ENCODE results near the gene PHACTR1.
"Not testable (repeated sequence)": the region's sequence is repeated elsewhere in the genome, so short reads cannot be mapped to it uniquely, and the experiment has no call there.

Gene PHACTR1

DNA sequence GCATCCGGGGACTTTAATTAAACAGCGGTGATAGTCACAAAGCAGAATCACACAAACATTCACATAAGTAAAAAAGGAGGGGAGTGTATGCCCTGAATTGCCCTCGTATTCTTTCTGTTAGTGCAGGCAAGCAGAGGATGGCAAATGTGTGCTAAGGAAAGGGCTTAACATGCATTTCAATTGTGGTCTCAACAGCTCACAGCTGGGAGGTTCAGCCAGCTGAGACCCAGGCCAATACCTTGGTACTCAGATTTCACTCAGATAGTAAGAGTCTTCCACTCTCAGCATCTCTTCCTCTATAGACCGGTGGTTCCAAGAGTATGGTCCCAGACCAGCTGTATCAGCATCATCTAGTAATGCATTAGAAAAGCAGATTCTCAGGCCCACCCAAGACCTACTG lies 215.1 kb downstream of the PHACTR1 start:
- TF ChIP-seq, protein P1, sequence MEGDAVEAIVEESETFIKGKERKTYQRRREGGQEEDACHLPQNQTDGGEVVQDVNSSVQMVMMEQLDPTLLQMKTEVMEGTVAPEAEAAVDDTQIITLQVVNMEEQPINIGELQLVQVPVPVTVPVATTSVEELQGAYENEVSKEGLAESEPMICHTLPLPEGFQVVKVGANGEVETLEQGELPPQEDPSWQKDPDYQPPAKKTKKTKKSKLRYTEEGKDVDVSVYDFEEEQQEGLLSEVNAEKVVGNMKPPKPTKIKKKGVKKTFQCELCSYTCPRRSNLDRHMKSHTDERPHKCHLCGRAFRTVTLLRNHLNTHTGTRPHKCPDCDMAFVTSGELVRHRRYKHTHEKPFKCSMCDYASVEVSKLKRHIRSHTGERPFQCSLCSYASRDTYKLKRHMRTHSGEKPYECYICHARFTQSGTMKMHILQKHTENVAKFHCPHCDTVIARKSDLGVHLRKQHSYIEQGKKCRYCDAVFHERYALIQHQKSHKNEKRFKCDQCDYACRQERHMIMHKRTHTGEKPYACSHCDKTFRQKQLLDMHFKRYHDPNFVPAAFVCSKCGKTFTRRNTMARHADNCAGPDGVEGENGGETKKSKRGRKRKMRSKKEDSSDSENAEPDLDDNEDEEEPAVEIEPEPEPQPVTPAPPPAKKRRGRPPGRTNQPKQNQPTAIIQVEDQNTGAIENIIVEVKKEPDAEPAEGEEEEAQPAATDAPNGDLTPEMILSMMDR (conservative IDR thresholded peaks at IDR 0.05; ENCODE audit: low read depth): no peak
- DNase-seq (ENCODE audit: low spot score): no peak
- ChIA-PET POLR2A (ENCODE audit: low non-redundant PET) (no interaction called here), CTCF (no interaction called here)
- H3K27ac ChIP-seq: no peak overlapping the region

DNA sequence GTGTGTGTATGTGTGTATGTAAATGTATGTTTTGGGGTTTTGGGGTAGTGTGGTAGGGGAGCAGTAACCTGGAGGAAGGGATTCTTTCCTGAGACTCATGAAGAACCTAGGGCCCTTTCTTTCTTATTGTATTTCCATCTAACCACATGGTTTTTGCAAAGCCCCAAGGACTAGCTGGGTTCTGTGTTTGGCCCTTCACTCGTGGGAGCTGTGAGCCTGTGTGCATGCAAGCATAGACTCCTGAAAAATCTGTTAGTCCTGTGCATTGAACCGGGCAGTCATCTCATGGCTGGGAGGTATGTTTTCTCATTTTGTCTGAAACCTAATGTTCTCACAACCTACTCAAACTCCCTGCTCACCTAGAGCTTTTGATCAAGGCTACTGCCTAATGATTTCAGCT lies 219.1 kb downstream of the PHACTR1 start:
- CTCF ChIA-PET: interaction anchor here (0.6 kb wide), 1 partner anchor 1256 kb away, joined by 4 read pairs; no protein-coding TSS in a partner anchor
- no peak for DNase-seq (ENCODE audit: low spot score)
- no peak overlapping the region for H3K27ac ChIP-seq
- TF ChIP-seq, protein P1 (conservative IDR thresholded peaks at IDR 0.05; ENCODE audit: low read depth): no peak
- POLR2A ChIA-PET (ENCODE audit: low non-redundant PET): no interaction called here

DNA sequence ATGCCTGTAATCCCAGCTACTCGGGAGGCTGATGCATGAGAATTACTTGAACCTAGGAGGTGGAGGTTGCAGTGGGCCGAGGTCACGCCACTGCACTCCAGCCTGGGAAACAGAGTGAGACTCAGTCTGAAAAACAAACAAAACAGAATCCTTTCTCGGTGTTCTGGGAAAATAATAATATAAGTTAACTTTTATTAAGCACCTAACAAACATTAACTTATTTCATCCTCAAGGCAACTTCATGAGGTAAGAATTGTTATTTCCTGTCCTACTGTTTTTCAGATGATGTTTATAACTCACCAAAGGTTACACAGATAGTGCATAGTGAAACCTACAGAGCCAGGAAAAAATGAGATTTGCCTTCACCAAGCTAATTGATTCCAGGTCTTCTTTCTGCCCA lies 221.4 kb downstream of the PHACTR1 start:
- POLR2A ChIA-PET (ENCODE audit: low non-redundant PET): no interaction called here
- CTCF ChIA-PET: interaction anchor here (0.6 kb wide), 1 partner anchor 22 kb away, joined by 4 read pairs; no protein-coding TSS in a partner anchor
- TF ChIP-seq, protein P1 (conservative IDR thresholded peaks at IDR 0.05; ENCODE audit: low read depth): no peak
- DNase-seq (ENCODE audit: low spot score): no peak
- no peak overlapping the region for H3K27ac ChIP-seq

DNA sequence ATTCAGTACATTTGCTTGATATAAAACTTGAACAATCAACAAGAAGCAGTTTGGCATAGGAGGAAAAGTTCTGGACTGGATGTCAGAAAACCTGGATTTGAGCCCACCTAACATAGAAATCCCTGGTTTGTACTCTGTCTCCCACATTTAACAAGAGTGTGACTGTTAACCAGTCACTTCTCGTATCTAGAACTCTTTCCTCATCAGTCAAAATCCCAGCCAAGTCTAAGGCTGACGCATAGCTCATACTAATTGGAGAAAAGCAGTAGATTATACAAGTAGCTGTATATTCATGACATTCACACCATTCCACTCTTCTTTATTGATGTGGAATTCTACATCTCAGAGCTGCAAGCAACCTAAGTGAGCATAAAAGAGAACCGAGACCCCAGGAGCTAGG lies 222.7 kb downstream of the PHACTR1 start:
- CTCF ChIA-PET: no interaction called here
- TF ChIP-seq, protein P1 (conservative IDR thresholded peaks at IDR 0.05; ENCODE audit: low read depth): no peak
- no peak for DNase-seq (ENCODE audit: low spot score)
- H3K27ac ChIP-seq: no peak overlapping the region
- POLR2A ChIA-PET (ENCODE audit: low non-redundant PET): no interaction called here

DNA sequence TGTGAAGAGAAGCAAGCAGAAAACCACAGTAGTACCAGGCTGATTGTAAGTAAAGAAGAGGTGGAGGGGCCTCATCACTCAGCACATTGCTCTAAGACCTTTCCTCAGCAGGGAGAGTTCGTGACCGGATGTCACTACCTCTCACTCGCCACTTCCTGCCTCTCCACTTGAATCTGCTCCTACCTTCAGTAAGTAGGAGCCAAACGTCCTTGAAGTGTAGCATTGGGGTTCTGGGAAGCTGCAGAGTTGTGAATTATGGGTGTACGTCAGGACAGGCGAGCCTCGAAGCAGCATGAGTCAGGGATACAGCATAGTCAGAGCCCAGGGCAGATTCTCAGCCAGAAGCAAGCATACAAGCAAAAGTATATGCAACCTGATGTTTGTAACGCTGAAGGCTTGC lies 224.9 kb downstream of the PHACTR1 start:
- no peak for DNase-seq (ENCODE audit: low spot score)
- ChIA-PET CTCF (no interaction called here), POLR2A (ENCODE audit: low non-redundant PET) (no interaction called here)
- TF ChIP-seq, protein P1 (conservative IDR thresholded peaks at IDR 0.05; ENCODE audit: low read depth): no peak
- H3K27ac ChIP-seq: no peak overlapping the region

DNA sequence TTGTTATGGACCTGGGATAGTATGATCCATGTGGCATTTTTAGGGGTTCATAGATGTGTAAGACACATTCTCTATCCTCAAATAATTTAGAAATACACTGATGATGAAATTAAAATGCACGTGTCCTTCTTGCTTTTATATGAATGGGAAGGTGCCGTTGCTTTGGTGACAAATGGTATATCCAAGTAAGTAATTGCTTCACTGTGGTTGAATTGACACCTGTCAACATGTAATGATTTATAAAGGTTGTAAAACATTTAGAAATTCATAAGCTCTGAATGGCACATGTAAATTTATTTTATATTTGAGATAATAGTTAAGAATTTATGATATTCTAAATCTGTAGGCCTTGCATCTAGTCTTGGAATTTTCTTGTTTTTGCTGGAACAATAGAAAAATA lies 227.0 kb downstream of the PHACTR1 start:
- CTCF ChIA-PET: no interaction called here
- POLR2A ChIA-PET (ENCODE audit: low non-redundant PET): no interaction called here
- TF ChIP-seq, protein P1 (conservative IDR thresholded peaks at IDR 0.05; ENCODE audit: low read depth): no peak
- H3K27ac ChIP-seq: no peak overlapping the region
- no peak for DNase-seq (ENCODE audit: low spot score)

DNA sequence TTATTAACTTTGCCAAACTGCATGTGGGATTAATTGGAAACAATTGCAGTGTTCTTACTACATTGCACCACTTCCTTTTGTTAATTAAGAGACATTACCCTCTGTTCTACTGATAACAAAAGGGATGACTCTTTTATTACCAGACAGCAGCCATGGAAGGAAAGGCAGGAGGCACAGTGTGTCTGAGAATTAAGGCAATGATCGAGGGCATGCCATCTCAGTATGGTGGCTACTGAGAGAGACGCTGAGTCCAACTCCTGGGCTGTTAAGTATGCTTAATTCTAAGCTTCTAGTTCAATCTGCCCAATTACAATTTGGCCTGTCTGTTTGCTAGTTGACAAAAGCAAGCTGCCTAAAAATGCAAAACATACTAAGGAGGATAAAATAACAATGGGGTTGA lies 227.4 kb downstream of the PHACTR1 start:
- no peak for DNase-seq (ENCODE audit: low spot score)
- H3K27ac ChIP-seq: no peak overlapping the region

DNA sequence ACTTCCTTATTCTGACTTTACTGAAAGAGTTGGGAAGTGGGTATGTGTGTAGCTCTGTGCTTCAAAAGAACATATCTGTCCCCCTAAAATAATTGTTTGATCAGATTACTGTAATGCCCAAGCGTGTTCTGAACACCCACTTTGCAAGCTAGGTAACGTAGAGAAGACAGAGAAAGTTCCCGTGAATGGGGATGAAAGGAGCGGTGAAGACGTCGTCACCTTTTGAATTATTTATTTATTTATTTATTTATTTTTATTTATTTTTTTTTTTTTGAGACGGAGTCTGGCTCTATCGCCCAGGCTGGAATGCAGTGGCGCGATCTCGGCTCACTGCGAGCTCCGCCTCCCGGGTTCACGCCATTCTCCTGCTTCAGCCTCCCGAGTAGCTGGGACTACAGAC lies 228.0 kb downstream of the PHACTR1 start:
- POLR2A ChIA-PET (ENCODE audit: low non-redundant PET); H3K27ac ChIP-seq; DNase-seq (ENCODE audit: low spot score); CTCF ChIA-PET: not testable (repeated sequence)

More for the DNA sequence above, 227.4 kb downstream of the PHACTR1 start:
- POLR2A ChIA-PET (ENCODE audit: low non-redundant PET): no interaction called here
- TF ChIP-seq, protein P1 (conservative IDR thresholded peaks at IDR 0.05; ENCODE audit: low read depth): no peak
- CTCF ChIA-PET: no interaction called here
